HCT116 (cell line): ENCODE measurements around the gene SCFD2. TPM values are rescaled to one million over a fixed set of nuclear protein-coding genes. Genes with fewer than 3 reads are reported as not detected.

ENCODE experiments used
- ATAC-seq: fragments of 200-7000 bp; cut with Tn5 transposase; 2 replicates; pipeline ENCODE4 v1.9.1; 2020; ENCODE audit warnings: mild to moderate bottlenecking, moderate library complexity
- BruUV-seq: library from RNA; stranded (reverse); fragments of 400-500 nt; replicated peaks from 2 replicates; lab custom pipeline; 2021; lab: Mats Ljungman, UMichigan
- CTCF ChIA-PET: fragments of 300-600 bp; sonication (Branson Sonifier 250); formaldehyde crosslinking; loops from one replicate; lab custom pipeline; 2021; ENCODE audit warnings: antibody characterized with exemption; lab: Charles Lee
- POLR2A ChIA-PET: fragments of 300-600, 350-600 bp; sonication (Branson Sonifier 250); formaldehyde crosslinking; loops from one replicate; lab custom pipeline; 2021; ENCODE audit warnings: antibody characterized with exemption; lab: Charles Lee
- RAD21 ChIA-PET, 2 experiments: fragments of 300-600 bp; sonication (Branson Sonifier 250); formaldehyde crosslinking; loops; one replicate each; lab custom pipeline; 2023; ENCODE audit warnings: low total read pairs in 2 of 2; ENCODE audit not compliant: uncharacterized antibody in 2 of 2, unreplicated experiment in 2 of 2, low non-redundant PET in 1 of 2; lab: Charles Lee
- DNase-seq: peaks from one replicate; pipeline ENCODE4 v3.0.0-alpha.2; 2010; ENCODE audit warnings: low read depth, low spot score
- H2AFZ ChIP-seq: fragments of 200-600 bp; shearing (Covaris generic), sonication (generic); 2 replicates; pipeline ENCODE4 v1.6.1; 2017; ENCODE audit warnings: low read depth, mixed run types, mixed read lengths, antibody characterized with exemption, low read length; ENCODE audit not compliant: poor library complexity, severe bottlenecking
- H3K27ac ChIP-seq: 2 replicates; pipeline ENCODE4 v1.5.1; 2012; ENCODE audit warnings: low read depth, low read length
- H3K27me3 ChIP-seq: fragments of 200-600 bp; sonication (generic); 2 replicates; pipeline ENCODE4 v1.6.1; 2016; ENCODE audit warnings: mixed run types, low read length, mixed read lengths; ENCODE audit not compliant: insufficient read depth
- H3K36me3 ChIP-seq, 2 experiments: fragments of 200-500 bp in 1 of 2; fragments of 200-600 bp in 1 of 2; sonication (Bioruptor generic) in 1 of 2; sonication (generic) in 1 of 2; 2 replicates each; pipeline versions ENCODE4 v1.5.1 to v1.6.1; 2014 to 2016; ENCODE audit warnings: low read length in 2 of 2, inconsistent platforms in 1 of 2, mixed read lengths in 1 of 2, mixed run types in 1 of 2; ENCODE audit not compliant: insufficient read depth in 2 of 2, control insufficient read depth in 1 of 2
- H3K4me1 ChIP-seq, 2 experiments: fragments of 200-600 bp in 1 of 2; sonication (generic) in 1 of 2; 2 replicates each; pipeline versions ENCODE4 v1.5.1 to v1.6.1; 2012 to 2017; ENCODE audit warnings: low read length in 2 of 2, inconsistent platforms in 1 of 2, mild to moderate bottlenecking in 1 of 2, mixed read lengths in 1 of 2, mixed run types in 1 of 2, moderate library complexity in 1 of 2; ENCODE audit not compliant: insufficient read depth in 2 of 2, control insufficient read depth in 1 of 2
- H3K4me2 ChIP-seq: fragments of 200-600 bp; sonication (generic); 2 replicates; pipeline ENCODE4 v1.6.1; 2017; ENCODE audit warnings: mixed run types, low read length, mixed read lengths
- H3K4me3 ChIP-seq, 2 experiments: fragments of 200-600 bp in 1 of 2; sonication (generic) in 1 of 2; replicated peaks in 1 of 2; 2 replicates each; pipeline ENCODE4 v1.5.1; 2011 to 2016; ENCODE audit warnings: low read length in 2 of 2, control low read depth in 1 of 2, low read depth in 1 of 2, mild to moderate bottlenecking in 1 of 2, mixed read lengths in 1 of 2, mixed run types in 1 of 2
- H3K79me2 ChIP-seq: fragments of 200-600 bp; sonication (generic); 2 replicates; pipeline ENCODE4 v1.6.1; 2017; ENCODE audit warnings: mild to moderate bottlenecking, mixed run types, low read length, moderate library complexity, mixed read lengths; ENCODE audit not compliant: insufficient read depth
- H3K9ac ChIP-seq: fragments of 200-600 bp; sonication (generic); 2 replicates; pipeline ENCODE4 v1.6.1; 2016; ENCODE audit warnings: low read length, mixed read lengths
- H3K9me2 ChIP-seq: fragments of 200-600 bp; sonication (generic), shearing (Covaris generic); 2 replicates; pipeline ENCODE4 v1.6.1; 2017; ENCODE audit warnings: mixed run types, mild to moderate bottlenecking, moderate library complexity; ENCODE audit not compliant: insufficient read depth
- H3K9me3 ChIP-seq, 2 experiments: fragments of 200-500 bp in 1 of 2; fragments of 200-600 bp in 1 of 2; sonication (Bioruptor generic) in 1 of 2; sonication (generic) in 1 of 2; 2 replicates each; pipeline ENCODE4 v1.6.1; 2014 to 2017; ENCODE audit warnings: low read length in 2 of 2, mixed read lengths in 2 of 2, inconsistent platforms in 1 of 2, low read depth in 1 of 2, mild to moderate bottlenecking in 1 of 2, mixed run types in 1 of 2, moderate library complexity in 1 of 2; ENCODE audit not compliant: control insufficient read depth in 1 of 2, insufficient read depth in 1 of 2
- H4K20me1 ChIP-seq: fragments of 200-600 bp; sonication (generic), shearing (Covaris generic); 2 replicates; pipeline ENCODE4 v1.6.1; 2017; ENCODE audit warnings: mixed run types, mild to moderate bottlenecking, moderate library complexity; ENCODE audit not compliant: insufficient read depth
- CBX3 ChIP-seq: IDR thresholded peaks from 2 replicates; pipeline ENCODE4 v1.6.1; 2012; ENCODE audit warnings: low read depth
- ELF1 ChIP-seq: IDR thresholded peaks from 2 replicates; pipeline ENCODE4 v1.6.1; 2012; ENCODE audit warnings: low read depth, borderline replicate concordance
- FOSL1 ChIP-seq: IDR thresholded peaks from 2 replicates; pipeline ENCODE4 v1.6.1; 2012; ENCODE audit warnings: low read depth
- JUND ChIP-seq: IDR thresholded peaks from 2 replicates; pipeline ENCODE4 v1.6.1; 2012
- RAD21 ChIP-seq: IDR thresholded peaks from 2 replicates; pipeline ENCODE4 v1.6.1; 2012; ENCODE audit warnings: low read depth, mild to moderate bottlenecking
- SIN3A ChIP-seq: IDR thresholded peaks from 2 replicates; pipeline ENCODE4 v1.6.1; 2012; ENCODE audit warnings: low read depth
- SRF ChIP-seq: IDR thresholded peaks from 2 replicates; pipeline ENCODE4 v1.6.1; 2012; ENCODE audit warnings: low read depth
- ZNF274 ChIP-seq: fragments of 200-500 bp; sonication (Bioruptor generic); IDR thresholded peaks from 2 replicates; pipeline ENCODE4 v1.6.1; 2014; ENCODE audit warnings: mild to moderate bottlenecking, low read depth, low read length, inconsistent platforms
- intact Hi-C: fragments of 100-400 bp; cut with micrococcal nuclease; formaldehyde crosslinking; loops from 2 replicates; pipeline ENCODE4 v1.10.0; 2022
- total RNA-seq: library from RNA; stranded (reverse); gene quantifications from one replicate; pipeline ENCODE4 v1.2.1, GENCODE V29; 2021; ENCODE audit not compliant: unreplicated experiment
- TF ChIP-seq, protein P1 (sequence below): IDR thresholded peaks from 2 replicates; pipeline ENCODE4 v1.6.1; 2012
- TF ChIP-seq, protein P2 (sequence below): IDR thresholded peaks from 2 replicates; pipeline ENCODE4 v1.6.1; 2012; ENCODE audit warnings: low read depth
- TF ChIP-seq, protein P3 (sequence below), 3 experiments: fragments of 200-600 bp in 1 of 3; sonication (generic) in 1 of 3; IDR thresholded peaks in 2 of 3; conservative IDR thresholded peaks in 1 of 3; 2 replicates each; pipeline ENCODE4 v1.5.1; 2012 to 2017; ENCODE audit warnings: low read depth in 2 of 3, low read length in 2 of 3, antibody characterized with exemption in 1 of 3, borderline replicate concordance in 1 of 3, control low read depth in 1 of 3, mild to moderate bottlenecking in 1 of 3, mixed read lengths in 1 of 3, mixed run types in 1 of 3, moderate library complexity in 1 of 3; ENCODE audit not compliant: insufficient read depth in 1 of 3
- TF ChIP-seq, protein P4 (sequence below): IDR thresholded peaks from 2 replicates; pipeline ENCODE4 v1.6.1; 2012

SCFD2 gene
- total RNA-seq, 1 experiment from 2014 or later, result 13.6 TPM

DNA sequence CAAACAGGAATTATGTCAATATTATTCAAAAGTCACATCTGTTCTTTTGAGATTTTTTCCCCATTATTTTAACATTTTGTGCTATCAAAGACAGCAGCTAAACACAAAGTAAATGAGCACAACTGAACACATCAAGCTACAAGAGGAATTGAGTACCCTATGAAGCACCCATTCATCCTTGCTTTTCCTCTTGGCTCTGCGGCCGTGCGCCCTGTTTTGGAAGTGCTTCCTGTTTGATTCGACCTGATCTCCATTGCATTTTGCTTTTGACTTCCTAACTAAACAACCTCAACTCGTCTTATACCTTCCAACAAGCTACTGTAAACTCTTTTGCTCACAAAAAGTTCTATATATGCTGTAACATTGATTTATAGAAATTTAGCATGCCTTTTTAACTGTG lies 85.0 kb downstream of the SCFD2 start:
- H3K9me3 ChIP-seq, result no peaks in the 10 kb centered on the region
- no peak for TF ChIP-seq FOSL1

DNA sequence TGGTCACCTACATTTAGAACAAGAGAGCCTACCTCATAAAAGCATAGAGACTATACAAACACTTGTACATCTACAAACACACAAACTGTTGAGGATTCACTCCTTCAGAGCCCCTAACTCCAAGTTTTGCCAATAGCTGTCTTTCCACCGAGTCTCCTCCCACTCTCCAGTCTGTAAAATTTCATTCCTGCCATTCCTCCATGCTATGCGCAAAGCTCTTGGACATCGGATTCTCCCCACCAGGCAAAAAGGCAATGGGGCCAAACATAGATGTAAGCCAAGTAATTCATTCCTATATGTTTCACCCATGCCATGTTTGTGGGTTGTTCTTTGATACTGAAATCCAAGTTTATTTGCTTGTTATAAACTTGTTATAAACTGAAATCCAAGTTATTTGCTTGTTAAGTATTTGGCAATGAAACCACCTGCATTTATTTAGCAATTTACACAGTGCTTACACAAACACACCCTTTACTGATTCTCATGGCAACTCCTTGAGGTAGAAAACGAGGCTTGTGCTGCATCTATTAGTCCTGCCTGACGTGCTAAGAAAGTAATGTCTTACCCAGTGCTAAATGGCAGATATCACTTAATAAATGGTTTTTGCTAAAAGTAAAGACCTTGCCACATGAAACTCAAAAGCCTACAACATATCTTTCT lies 91.1 kb downstream of the SCFD2 start:
- intact Hi-C loops, result no loop called here
- Histone ChIP-seq H4K20me1 (no peaks in the 10 kb centered on the region), H3K27ac (no peak overlapping the region), H3K9me3 (no peaks in the 10 kb centered on the region), H3K36me3 (no peaks in the 10 kb centered on the region), H3K4me2 (no peak overlapping the region), H3K79me2 (no peaks in the 10 kb centered on the region), H3K9ac (no peak overlapping the region), H3K9me2 (no peaks in the 10 kb centered on the region), H3K4me1 (no peaks in the 10 kb centered on the region), H3K27me3 (no peaks in the 10 kb centered on the region), H2AFZ (no peak overlapping the region), H3K4me3 (no peak overlapping the region)
- ATAC-seq (no peak), DNase-seq (no peak)
- no TSS peak for BruUV-seq
- ChIA-PET CTCF (no interaction called here), RAD21 (no interaction called here), POLR2A (no interaction called here)
- TF ChIP-seq ELF1, result no peak
- TF ChIP-seq JUND, result no peak
- no peak for TF ChIP-seq ZNF274
- TF ChIP-seq RAD21, result no peak
- TF ChIP-seq, protein P1, sequence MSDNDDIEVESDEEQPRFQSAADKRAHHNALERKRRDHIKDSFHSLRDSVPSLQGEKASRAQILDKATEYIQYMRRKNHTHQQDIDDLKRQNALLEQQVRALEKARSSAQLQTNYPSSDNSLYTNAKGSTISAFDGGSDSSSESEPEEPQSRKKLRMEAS, result no peak
- TF ChIP-seq CBX3, result no peak
- TF ChIP-seq SIN3A, result no peak
- TF ChIP-seq, protein P2, sequence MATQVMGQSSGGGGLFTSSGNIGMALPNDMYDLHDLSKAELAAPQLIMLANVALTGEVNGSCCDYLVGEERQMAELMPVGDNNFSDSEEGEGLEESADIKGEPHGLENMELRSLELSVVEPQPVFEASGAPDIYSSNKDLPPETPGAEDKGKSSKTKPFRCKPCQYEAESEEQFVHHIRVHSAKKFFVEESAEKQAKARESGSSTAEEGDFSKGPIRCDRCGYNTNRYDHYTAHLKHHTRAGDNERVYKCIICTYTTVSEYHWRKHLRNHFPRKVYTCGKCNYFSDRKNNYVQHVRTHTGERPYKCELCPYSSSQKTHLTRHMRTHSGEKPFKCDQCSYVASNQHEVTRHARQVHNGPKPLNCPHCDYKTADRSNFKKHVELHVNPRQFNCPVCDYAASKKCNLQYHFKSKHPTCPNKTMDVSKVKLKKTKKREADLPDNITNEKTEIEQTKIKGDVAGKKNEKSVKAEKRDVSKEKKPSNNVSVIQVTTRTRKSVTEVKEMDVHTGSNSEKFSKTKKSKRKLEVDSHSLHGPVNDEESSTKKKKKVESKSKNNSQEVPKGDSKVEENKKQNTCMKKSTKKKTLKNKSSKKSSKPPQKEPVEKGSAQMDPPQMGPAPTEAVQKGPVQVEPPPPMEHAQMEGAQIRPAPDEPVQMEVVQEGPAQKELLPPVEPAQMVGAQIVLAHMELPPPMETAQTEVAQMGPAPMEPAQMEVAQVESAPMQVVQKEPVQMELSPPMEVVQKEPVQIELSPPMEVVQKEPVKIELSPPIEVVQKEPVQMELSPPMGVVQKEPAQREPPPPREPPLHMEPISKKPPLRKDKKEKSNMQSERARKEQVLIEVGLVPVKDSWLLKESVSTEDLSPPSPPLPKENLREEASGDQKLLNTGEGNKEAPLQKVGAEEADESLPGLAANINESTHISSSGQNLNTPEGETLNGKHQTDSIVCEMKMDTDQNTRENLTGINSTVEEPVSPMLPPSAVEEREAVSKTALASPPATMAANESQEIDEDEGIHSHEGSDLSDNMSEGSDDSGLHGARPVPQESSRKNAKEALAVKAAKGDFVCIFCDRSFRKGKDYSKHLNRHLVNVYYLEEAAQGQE, result no peak
- TF ChIP-seq, protein P3, sequence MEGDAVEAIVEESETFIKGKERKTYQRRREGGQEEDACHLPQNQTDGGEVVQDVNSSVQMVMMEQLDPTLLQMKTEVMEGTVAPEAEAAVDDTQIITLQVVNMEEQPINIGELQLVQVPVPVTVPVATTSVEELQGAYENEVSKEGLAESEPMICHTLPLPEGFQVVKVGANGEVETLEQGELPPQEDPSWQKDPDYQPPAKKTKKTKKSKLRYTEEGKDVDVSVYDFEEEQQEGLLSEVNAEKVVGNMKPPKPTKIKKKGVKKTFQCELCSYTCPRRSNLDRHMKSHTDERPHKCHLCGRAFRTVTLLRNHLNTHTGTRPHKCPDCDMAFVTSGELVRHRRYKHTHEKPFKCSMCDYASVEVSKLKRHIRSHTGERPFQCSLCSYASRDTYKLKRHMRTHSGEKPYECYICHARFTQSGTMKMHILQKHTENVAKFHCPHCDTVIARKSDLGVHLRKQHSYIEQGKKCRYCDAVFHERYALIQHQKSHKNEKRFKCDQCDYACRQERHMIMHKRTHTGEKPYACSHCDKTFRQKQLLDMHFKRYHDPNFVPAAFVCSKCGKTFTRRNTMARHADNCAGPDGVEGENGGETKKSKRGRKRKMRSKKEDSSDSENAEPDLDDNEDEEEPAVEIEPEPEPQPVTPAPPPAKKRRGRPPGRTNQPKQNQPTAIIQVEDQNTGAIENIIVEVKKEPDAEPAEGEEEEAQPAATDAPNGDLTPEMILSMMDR (IDR thresholded peaks at IDR 0.05 in 2 of 3, conservative IDR thresholded peaks at IDR 0.05 in 1 of 3; ENCODE audit: borderline replicate concordance in 1 of 3, insufficient read depth in 1 of 3, low read depth in 2 of 3, low read length in 2 of 3), result no peak
- TF ChIP-seq FOSL1, result no peak
- TF ChIP-seq, protein P4, sequence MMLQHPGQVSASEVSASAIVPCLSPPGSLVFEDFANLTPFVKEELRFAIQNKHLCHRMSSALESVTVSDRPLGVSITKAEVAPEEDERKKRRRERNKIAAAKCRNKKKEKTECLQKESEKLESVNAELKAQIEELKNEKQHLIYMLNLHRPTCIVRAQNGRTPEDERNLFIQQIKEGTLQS, result no peak
- TF ChIP-seq SRF, result no peak

More for the DNA sequence above, 85.0 kb downstream of the SCFD2 start:
- ATAC-seq (no peak), DNase-seq (no peak)
- H3K79me2 ChIP-seq, result no peaks in the 10 kb centered on the region
- H3K4me3 ChIP-seq, result no peak overlapping the region
- POLR2A ChIA-PET, result no interaction called here
- H4K20me1 ChIP-seq, result no peaks in the 10 kb centered on the region
- no peak overlapping the region for H3K9ac ChIP-seq
- BruUV-seq, result no TSS peak
- H3K27me3 ChIP-seq, result no peaks in the 10 kb centered on the region
- intact Hi-C loops, result no loop called here
- H3K36me3 ChIP-seq, result no peaks in the 10 kb centered on the region
- no peak overlapping the region for H3K27ac ChIP-seq
- H3K4me2 ChIP-seq, result no peak overlapping the region
- no peaks in the 10 kb centered on the region for H3K4me1 ChIP-seq
- H3K9me2 ChIP-seq, result no peaks in the 10 kb centered on the region
- CTCF ChIA-PET, result no interaction called here
- H2AFZ ChIP-seq, result no peak overlapping the region
- RAD21 ChIA-PET, result no interaction called here
